ENCODE data around the gene MGMT. TPM values are rescaled to one million over a fixed set of nuclear protein-coding genes. Genes with fewer than 3 reads are reported as not detected.

MGMT gene
- total RNA-seq, 1 experiment from 2014 or later = 21.2 TPM

DNA sequence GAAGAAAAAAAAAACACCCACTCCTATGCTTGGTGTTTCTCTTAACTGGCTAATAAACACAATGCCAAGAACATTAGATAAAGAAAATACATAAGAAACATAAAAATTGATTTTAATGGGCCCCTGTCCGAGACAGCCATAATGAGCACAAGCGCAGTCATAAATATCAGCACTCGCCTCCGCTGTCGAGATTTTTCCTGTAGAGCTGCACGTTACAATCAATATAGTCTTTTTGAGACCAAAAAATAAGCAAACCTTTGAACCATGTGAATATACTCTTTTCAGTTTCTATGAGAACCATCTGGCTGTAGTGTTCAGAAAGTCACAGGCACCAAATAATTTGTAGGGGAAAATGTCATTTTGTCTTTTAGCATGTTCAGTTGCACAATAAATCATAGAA lies 70.1 kb downstream of the MGMT start:
- H4K20me1 ChIP-seq (ENCODE audit: insufficient read depth) = no peaks in the 10 kb centered on the region
- no peaks in the 10 kb centered on the region for H3K9me3 ChIP-seq (ENCODE audit: insufficient read depth, low read depth)
- TF ChIP-seq CTCF (conservative IDR thresholded peaks at IDR 0.05) (no peak), EZH2 (IDR thresholded peaks at IDR 0.05; ENCODE audit: low read depth) (no peak)
- no peak overlapping the region for H3K4me3 ChIP-seq
- BruUV-seq (replicated peaks) = no TSS peak
- H3K36me3 ChIP-seq (ENCODE audit: low read depth) = no peaks in the 10 kb centered on the region
- H3F3A ChIP-seq (ENCODE audit: insufficient read depth, low read depth) = peaks cover 1% of the 10 kb centered on the region; the same call in 1 of the 2 replicates
- H3K4me2 ChIP-seq = no peak overlapping the region
- ChIA-PET CTCF (no interaction called here), POLR2A (ENCODE audit: unreplicated experiment) (interaction anchor here (0.6 kb wide), 1 partner anchor 15 kb away, joined by 4 read pairs; no protein-coding TSS in a partner anchor)
- intact Hi-C loops (cut with micrococcal nuclease; ENCODE audit: unreplicated experiment) = loop anchor here (10.0 kb wide), 1 partner anchor 72 kb away; the partner anchor contains the start of gene MGMT
- no peaks in the 10 kb centered on the region for H3K9me2 ChIP-seq (ENCODE audit: insufficient read depth)
- no peaks in the 10 kb centered on the region for H3K27me3 ChIP-seq (ENCODE audit: insufficient read depth, low read depth)
- peaks cover 7% of the 10 kb centered on the region for H3K4me1 ChIP-seq (replicated peaks; ENCODE audit: insufficient read depth)
- no peak overlapping the region for H3K27ac ChIP-seq
- DNase-seq = no peak
- H2AFZ ChIP-seq = no peak overlapping the region
- H3K79me2 ChIP-seq (ENCODE audit: low read depth) = no peaks in the 10 kb centered on the region

DNA sequence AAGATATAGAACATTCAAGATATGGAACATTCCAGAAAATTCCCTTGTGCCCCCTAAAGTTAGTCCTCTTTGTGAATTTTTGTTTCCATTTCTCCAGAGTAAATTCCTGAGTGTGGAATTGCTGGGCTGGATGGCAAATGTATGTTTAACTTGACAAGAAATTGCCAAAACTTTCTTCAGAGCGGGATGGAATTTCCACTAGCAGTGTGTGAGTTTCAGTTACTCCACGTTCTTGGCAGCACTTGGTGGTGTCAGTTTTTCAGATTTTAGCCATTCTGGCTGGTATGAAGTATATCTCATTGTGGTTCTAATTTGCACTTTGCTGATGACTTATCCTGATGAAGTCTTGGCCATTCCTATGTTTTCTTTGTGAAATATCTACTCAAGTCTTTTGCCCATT lies 71.2 kb downstream of the MGMT start:
- Histone ChIP-seq H4K20me1 (ENCODE audit: insufficient read depth) (no peaks in the 10 kb centered on the region), H3K27me3 (ENCODE audit: insufficient read depth, low read depth) (no peaks in the 10 kb centered on the region), H3K4me3 (no peak overlapping the region), H2AFZ (no peak overlapping the region), H3K4me2 (no peak overlapping the region), H3K9me2 (ENCODE audit: insufficient read depth) (no peaks in the 10 kb centered on the region), H3K27ac (no peak overlapping the region), H3K9me3 (ENCODE audit: insufficient read depth, low read depth) (no peaks in the 10 kb centered on the region), H3F3A (ENCODE audit: insufficient read depth, low read depth) (no peaks in the 10 kb centered on the region), H3K4me1 (replicated peaks; ENCODE audit: insufficient read depth) (no peaks in the 10 kb centered on the region), H3K79me2 (ENCODE audit: low read depth) (no peaks in the 10 kb centered on the region), H3K36me3 (ENCODE audit: low read depth) (no peaks in the 10 kb centered on the region)
- ChIA-PET POLR2A (ENCODE audit: unreplicated experiment) (no interaction called here), CTCF (no interaction called here)
- intact Hi-C loops (cut with micrococcal nuclease; ENCODE audit: unreplicated experiment) = loop anchor here (10.0 kb wide), 1 partner anchor 73 kb away; the partner anchor contains the start of gene MGMT
- no peak for TF ChIP-seq CTCF (conservative IDR thresholded peaks at IDR 0.05)
- TF ChIP-seq EZH2 (IDR thresholded peaks at IDR 0.05; ENCODE audit: low read depth) = no peak
- no peak for DNase-seq
- no TSS peak for BruUV-seq (replicated peaks)

GRCh38 chr10:129541200-129541599 lies 74.2 kb downstream of the MGMT start:
- ChIA-PET POLR2A (ENCODE audit: unreplicated experiment) (no interaction called here), CTCF (no interaction called here)
- no peaks in the 10 kb centered on the region for H3K9me3 ChIP-seq (ENCODE audit: insufficient read depth, low read depth)
- H3K27me3 ChIP-seq (ENCODE audit: insufficient read depth, low read depth) = no peaks in the 10 kb centered on the region
- H3K36me3 ChIP-seq (ENCODE audit: low read depth) = no peaks in the 10 kb centered on the region
- H3F3A ChIP-seq (ENCODE audit: insufficient read depth, low read depth) = no peaks in the 10 kb centered on the region
- no peak overlapping the region for H3K4me3 ChIP-seq
- H3K9me2 ChIP-seq (ENCODE audit: insufficient read depth) = no peaks in the 10 kb centered on the region
- TF ChIP-seq EZH2 (IDR thresholded peaks at IDR 0.05; ENCODE audit: low read depth) (no peak), CTCF (conservative IDR thresholded peaks at IDR 0.05) (no peak)
- H3K4me2 ChIP-seq = no peak overlapping the region
- no TSS peak for BruUV-seq (replicated peaks)
- DNase-seq = no peak
- intact Hi-C loops (cut with micrococcal nuclease; ENCODE audit: unreplicated experiment) = no loop called here
- H3K79me2 ChIP-seq (ENCODE audit: low read depth) = no peaks in the 10 kb centered on the region
- no peaks in the 10 kb centered on the region for H4K20me1 ChIP-seq (ENCODE audit: insufficient read depth)
- no peak overlapping the region for H3K27ac ChIP-seq
- H3K4me1 ChIP-seq (replicated peaks; ENCODE audit: insufficient read depth) = peaks cover 15% of the 10 kb centered on the region
- no peak overlapping the region for H2AFZ ChIP-seq

Measured in PC-9 (cell line).